Hepatocyte (in vitro differentiated cells): ENCODE data around the gene PPM1H.

Experiments used
- EZH2phosphoT487 ChIP-seq: fragments of 200-600 bp; sonication (generic); IDR thresholded peaks from one replicate; pipeline ENCODE4 v1.6.1; 2018; ENCODE audit warnings: antibody characterized with exemption, mild to moderate bottlenecking, low read depth, moderate library complexity; ENCODE audit not compliant: unreplicated experiment, severe bottlenecking
- TF ChIP-seq, protein P1 (sequence below): fragments of 200-600 bp; sonication (generic); IDR thresholded peaks from 2 replicates; pipeline ENCODE4 v1.5.1; 2016; ENCODE audit warnings: antibody characterized with exemption, mild to moderate bottlenecking; ENCODE audit not compliant: poor library complexity

DNA sequence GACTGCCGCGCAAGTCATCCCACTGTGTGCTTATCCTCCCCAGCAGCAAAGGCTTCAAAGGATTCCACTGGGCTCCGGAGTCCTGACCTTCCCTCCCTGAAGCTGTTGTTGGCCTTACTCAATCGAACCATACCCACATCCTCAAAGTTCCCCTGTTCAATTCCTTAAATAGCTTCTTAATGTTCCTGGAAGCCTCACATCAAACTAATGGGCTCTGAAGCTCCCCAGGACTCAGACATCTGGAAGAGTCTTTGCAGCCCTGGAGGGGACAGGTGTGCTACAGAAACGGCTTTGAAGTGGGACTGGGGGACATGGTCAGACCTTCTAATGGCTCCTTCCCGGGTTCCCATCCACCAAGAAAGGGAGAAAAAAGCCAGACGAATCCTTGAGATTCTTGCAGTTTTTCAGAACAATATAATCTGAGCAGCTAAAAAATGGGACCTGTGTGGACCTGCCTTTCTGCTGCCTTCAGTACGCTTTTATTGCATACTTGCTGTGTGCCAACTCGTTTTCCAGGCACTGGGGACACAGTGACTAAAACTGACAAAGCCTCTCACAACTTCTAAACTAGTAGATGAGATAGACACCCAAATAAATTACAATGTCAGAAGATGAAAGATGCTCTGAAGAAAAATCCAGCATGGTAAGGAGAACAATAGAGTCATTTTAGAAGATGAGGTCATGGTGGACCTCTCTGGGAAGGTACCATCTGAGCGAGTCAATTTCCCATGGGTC, 263.8 kb downstream of the PPM1H start:
- TF ChIP-seq, protein P1, sequence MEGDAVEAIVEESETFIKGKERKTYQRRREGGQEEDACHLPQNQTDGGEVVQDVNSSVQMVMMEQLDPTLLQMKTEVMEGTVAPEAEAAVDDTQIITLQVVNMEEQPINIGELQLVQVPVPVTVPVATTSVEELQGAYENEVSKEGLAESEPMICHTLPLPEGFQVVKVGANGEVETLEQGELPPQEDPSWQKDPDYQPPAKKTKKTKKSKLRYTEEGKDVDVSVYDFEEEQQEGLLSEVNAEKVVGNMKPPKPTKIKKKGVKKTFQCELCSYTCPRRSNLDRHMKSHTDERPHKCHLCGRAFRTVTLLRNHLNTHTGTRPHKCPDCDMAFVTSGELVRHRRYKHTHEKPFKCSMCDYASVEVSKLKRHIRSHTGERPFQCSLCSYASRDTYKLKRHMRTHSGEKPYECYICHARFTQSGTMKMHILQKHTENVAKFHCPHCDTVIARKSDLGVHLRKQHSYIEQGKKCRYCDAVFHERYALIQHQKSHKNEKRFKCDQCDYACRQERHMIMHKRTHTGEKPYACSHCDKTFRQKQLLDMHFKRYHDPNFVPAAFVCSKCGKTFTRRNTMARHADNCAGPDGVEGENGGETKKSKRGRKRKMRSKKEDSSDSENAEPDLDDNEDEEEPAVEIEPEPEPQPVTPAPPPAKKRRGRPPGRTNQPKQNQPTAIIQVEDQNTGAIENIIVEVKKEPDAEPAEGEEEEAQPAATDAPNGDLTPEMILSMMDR = no peak
- TF ChIP-seq EZH2phosphoT487 = no peak
